Measurements from ENCODE around the gene STAB1.

Gene STAB1

GRCh38 chr3:52483577-52484381, 11.4 kb upstream of the STAB1 start:
- in situ Hi-C loops (cut with HindIII; ENCODE audit: low sequenced_read_pairs): loop anchor here (10.0 kb wide), 1 partner anchor 191 kb away; no protein-coding TSS in a partner anchor

- in situ Hi-C loops (cut with HindIII; ENCODE audit: low sequenced_read_pairs): loop anchor here (10.0 kb wide), 1 partner anchor 190 kb away; no protein-coding TSS in a partner anchor
These were observed 10.3 kb upstream of the STAB1 start for GRCh38 chr3:52484680-52485461.

- in situ Hi-C loops (cut with HindIII; ENCODE audit: low sequenced_read_pairs): loop anchor here (10.0 kb wide), 1 partner anchor 188 kb away; no protein-coding TSS in a partner anchor
These were observed 7.9 kb upstream of the STAB1 start for GRCh38 chr3:52487050-52487787.

GRCh38 chr3:52487788-52488691, 7.1 kb upstream of the STAB1 start:
- in situ Hi-C loops (cut with HindIII; ENCODE audit: low sequenced_read_pairs): loop anchor here (10.0 kb wide), 1 partner anchor 187 kb away; no protein-coding TSS in a partner anchor

- in situ Hi-C loops (cut with HindIII; ENCODE audit: low sequenced_read_pairs): loop anchor here (10.0 kb wide), 1 partner anchor 186 kb away; no protein-coding TSS in a partner anchor
These were observed 6.4 kb upstream of the STAB1 start for GRCh38 chr3:52488746-52489145.

- in situ Hi-C loops (cut with HindIII; ENCODE audit: low sequenced_read_pairs): loop anchor here (10.0 kb wide), 1 partner anchor 185 kb away; no protein-coding TSS in a partner anchor
These were observed 5.7 kb upstream of the STAB1 start for GRCh38 chr3:52489453-52489852.

GRCh38 chr3:52490035-52490938, 4.9 kb upstream of the STAB1 start:
- in situ Hi-C loops (cut with HindIII; ENCODE audit: low sequenced_read_pairs): no loop called here

GRCh38 chr3:52490939-52491526, 4.1 kb upstream of the STAB1 start:
- in situ Hi-C loops (cut with HindIII; ENCODE audit: low sequenced_read_pairs): no loop called here

- in situ Hi-C loops (cut with HindIII; ENCODE audit: low sequenced_read_pairs): no loop called here
These were observed 3.1 kb upstream of the STAB1 start for GRCh38 chr3:52492059-52492458.

- in situ Hi-C loops (cut with HindIII; ENCODE audit: low sequenced_read_pairs): no loop called here
These were observed 1.7 kb upstream of the STAB1 start for GRCh38 chr3:52493232-52494017.

GRCh38 chr3:52494445-52494844, 693 bp upstream of the STAB1 start:
- in situ Hi-C loops (cut with HindIII; ENCODE audit: low sequenced_read_pairs): no loop called here

GRCh38 chr3:52495777-52496602, 852 bp downstream of the STAB1 start:
- in situ Hi-C loops (cut with HindIII; ENCODE audit: low sequenced_read_pairs): no loop called here

GRCh38 chr3:52498137-52499054, 3.3 kb downstream of the STAB1 start:
- in situ Hi-C loops (cut with HindIII; ENCODE audit: low sequenced_read_pairs): no loop called here

- in situ Hi-C loops (cut with HindIII; ENCODE audit: low sequenced_read_pairs): no loop called here
These were observed 5.9 kb downstream of the STAB1 start for GRCh38 chr3:52501046-52501445.

GRCh38 chr3:52502001-52502400, 6.9 kb downstream of the STAB1 start:
- in situ Hi-C loops (cut with HindIII; ENCODE audit: low sequenced_read_pairs): no loop called here

- in situ Hi-C loops (cut with HindIII; ENCODE audit: low sequenced_read_pairs): no loop called here
These were observed 7.7 kb downstream of the STAB1 start for GRCh38 chr3:52502808-52503350.
